A673 (cell line): Measurements from ENCODE around the gene CORO7. TPM values are rescaled to one million over a fixed set of nuclear protein-coding genes. Genes with fewer than 3 reads are reported as not detected.
A peak's percentile ranks its signal among the peaks of the same experiment; 100 is the strongest.

Experiments
- BruUV-seq: library from RNA; stranded (reverse); fragments of 400-500 nt; replicated peaks from 2 replicates; lab custom pipeline; 2021; lab: Mats Ljungman, UMichigan
- CTCF ChIA-PET: fragments of 300-600 bp; sonication (Branson Sonifier 250); formaldehyde crosslinking; loops from one replicate; lab custom pipeline; 2022; ENCODE audit warnings: antibody characterized with exemption; lab: Charles Lee
- POLR2A ChIA-PET: fragments of 300-600 bp; sonication (Branson Sonifier 250); formaldehyde crosslinking; loops from one replicate; lab custom pipeline; 2022; ENCODE audit warnings: antibody characterized with exemption; ENCODE audit not compliant: low non-redundant PET; lab: Charles Lee
- DNase-seq: peaks from one replicate; pipeline ENCODE4 v3.0.0-alpha.2; 2015; ENCODE audit warnings: low spot score
- H3K27ac ChIP-seq: fragments of 200-600 bp; sonication (generic); 2 replicates; pipeline ENCODE4 v1.5.1; 2016; ENCODE audit warnings: mixed run types, low read depth, mild to moderate bottlenecking, mixed read lengths, antibody characterized with exemption, low read length; ENCODE audit not compliant: poor library complexity, severe bottlenecking
- H3K27me3 ChIP-seq: fragments of 200-600 bp; sonication (generic); replicated peaks from 2 replicates; pipeline ENCODE4 v1.6.1; 2017; ENCODE audit warnings: mixed run types, low read depth, mild to moderate bottlenecking, mixed read lengths, antibody characterized with exemption, low read length; ENCODE audit not compliant: insufficient read depth, poor library complexity
- H3K36me3 ChIP-seq: fragments of 200-600 bp; sonication (generic); 2 replicates; pipeline ENCODE4 v1.6.1; 2016; ENCODE audit warnings: mixed run types, mild to moderate bottlenecking, mixed read lengths, antibody characterized with exemption, low read length; ENCODE audit not compliant: insufficient read depth, poor library complexity, severe bottlenecking
- H3K4me1 ChIP-seq: fragments of 200-600 bp; sonication (generic); 2 replicates; pipeline ENCODE4 v1.6.1; 2017; ENCODE audit warnings: mixed run types, mild to moderate bottlenecking, mixed read lengths, antibody characterized with exemption, low read length; ENCODE audit not compliant: insufficient read depth, poor library complexity, severe bottlenecking
- H3K4me3 ChIP-seq: fragments of 200-600 bp; sonication (generic); 2 replicates; pipeline ENCODE4 v1.5.1; 2016; ENCODE audit warnings: low read depth, mixed run types, mild to moderate bottlenecking, mixed read lengths, low read length; ENCODE audit not compliant: poor library complexity, severe bottlenecking
- H3K9me3 ChIP-seq: fragments of 200-600 bp; sonication (generic); 2 replicates; pipeline ENCODE4 v1.6.1; 2016; ENCODE audit warnings: mixed run types, low read depth, mild to moderate bottlenecking, mixed read lengths, antibody characterized with exemption, low read length; ENCODE audit not compliant: poor library complexity, severe bottlenecking
- CTCF ChIP-seq: fragments of 300-800, 200-600 bp; sonication (generic); conservative IDR thresholded peaks from 2 replicates; pipeline ENCODE4 v1.5.1; 2017; ENCODE audit warnings: low read depth, mild to moderate bottlenecking, antibody characterized with exemption, low read length, moderate library complexity, mixed read lengths
- EZH2 ChIP-seq: fragments of 200-600 bp; sonication (generic); IDR thresholded peaks from 2 replicates; pipeline ENCODE4 v1.6.1; 2017; ENCODE audit warnings: borderline replicate concordance, low read depth, mild to moderate bottlenecking, mixed read lengths, antibody characterized with exemption, low read length; ENCODE audit not compliant: poor library complexity, severe bottlenecking
- intact Hi-C: fragments of 100-400 bp; cut with micrococcal nuclease; formaldehyde crosslinking; loops from one replicate; pipeline ENCODE4 v1.10.0; 2022; ENCODE audit not compliant: unreplicated experiment
- total RNA-seq: library from RNA; stranded (reverse); gene quantifications from 2 replicates; pipeline ENCODE4 v1.2.3, GENCODE V29; 2021

Gene CORO7
- total RNA-seq, 1 experiment from 2014 or later = 24.4 TPM

DNA sequence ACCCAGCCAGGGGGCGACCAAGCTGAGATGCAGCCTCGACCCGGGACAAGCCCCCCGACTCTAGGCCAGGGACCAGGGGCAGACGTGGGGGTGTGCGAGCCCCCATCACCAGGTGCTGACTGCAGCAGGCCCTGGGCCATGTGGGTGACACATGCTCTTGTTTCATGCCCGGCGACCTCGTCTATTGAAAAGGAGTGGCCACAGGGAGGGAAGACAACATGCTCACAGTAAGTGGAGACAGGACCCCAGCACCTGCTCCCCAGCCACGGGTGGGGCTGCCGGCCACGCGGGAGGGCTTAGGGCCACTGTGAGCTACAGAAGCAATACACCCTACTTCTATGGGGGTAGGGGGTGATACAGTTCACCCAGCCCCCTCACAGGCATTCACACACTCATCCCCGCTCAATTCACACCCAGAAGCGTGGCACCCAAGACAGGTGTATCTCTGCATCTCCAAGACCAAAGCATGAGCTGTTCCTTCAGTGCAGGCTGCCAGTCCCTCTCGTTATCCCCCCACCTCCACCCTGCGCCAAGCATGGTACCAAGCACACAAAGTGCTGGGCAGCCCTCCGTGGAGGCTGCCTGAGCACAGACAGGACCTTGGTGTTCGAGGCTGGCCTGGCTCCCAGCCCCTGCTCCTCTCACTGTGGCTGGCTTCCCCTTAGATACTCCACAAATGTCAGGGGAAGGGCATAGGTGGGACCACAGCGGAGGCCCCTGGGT, 31.2 kb downstream of the CORO7 start:
- intact Hi-C loops = no loop called here
- peak overlapping the region; percentile 7 for H3K27ac ChIP-seq
- H3K27me3 ChIP-seq = no peaks in the 10 kb centered on the region
- ChIA-PET POLR2A (interaction anchor here (0.7 kb wide), 1 partner anchor 21 kb away, joined by 4 read pairs; no protein-coding TSS in a partner anchor), CTCF (no interaction called here)
- BruUV-seq = no TSS peak
- H3K4me3 ChIP-seq = no peak overlapping the region
- DNase-seq = no peak
- H3K9me3 ChIP-seq = no peaks in the 10 kb centered on the region
- TF ChIP-seq EZH2 = no peak
- TF ChIP-seq CTCF = no peak
- no peaks in the 10 kb centered on the region for H3K36me3 ChIP-seq
- H3K4me1 ChIP-seq = peaks cover 20% of the 10 kb centered on the region

DNA sequence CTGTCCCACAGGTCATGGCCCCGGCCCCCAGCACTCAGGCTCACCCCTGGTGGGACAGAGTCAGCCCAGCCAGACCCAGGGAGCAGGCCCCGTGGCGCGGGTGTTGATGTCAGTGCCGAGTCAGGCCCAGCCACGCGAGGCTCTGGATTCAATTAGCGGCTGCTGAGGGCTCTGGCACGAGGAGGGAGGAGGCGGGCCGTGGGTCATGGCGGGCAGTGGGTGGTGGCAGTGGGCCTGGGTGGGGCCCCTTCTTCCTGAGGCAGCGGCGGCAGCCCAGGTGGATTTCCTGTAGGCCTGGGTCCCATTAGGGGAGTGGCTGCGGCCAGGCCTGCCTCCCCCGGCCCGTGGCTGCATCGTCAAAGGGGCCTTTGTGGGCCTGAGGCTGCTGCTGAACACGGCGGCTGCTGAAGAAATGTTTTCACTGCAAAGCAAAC, 31.9 kb downstream of the CORO7 start:
- no TSS peak for BruUV-seq
- DNase-seq = no peak
- Histone ChIP-seq H3K27me3 (no peaks in the 10 kb centered on the region), H3K27ac (no peak overlapping the region), H3K4me1 (peaks cover 20% of the 10 kb centered on the region), H3K4me3 (no peak overlapping the region), H3K36me3 (no peaks in the 10 kb centered on the region), H3K9me3 (no peaks in the 10 kb centered on the region)
- intact Hi-C loops = no loop called here
- CTCF ChIA-PET = no interaction called here
- POLR2A ChIA-PET = no interaction called here
- TF ChIP-seq EZH2 (no peak), CTCF (no peak)

GRCh38 chr16:4383591-4384444, 32.6 kb downstream of the CORO7 start:
- Histone ChIP-seq H3K4me3 (no peak overlapping the region), H3K9me3 (no peaks in the 10 kb centered on the region), H3K36me3 (no peaks in the 10 kb centered on the region), H3K4me1 (peaks cover 15% of the 10 kb centered on the region), H3K27me3 (no peaks in the 10 kb centered on the region), H3K27ac (no peak overlapping the region)
- TF ChIP-seq CTCF = no peak
- no peak for TF ChIP-seq EZH2
- BruUV-seq = no TSS peak
- intact Hi-C loops = no loop called here
- ChIA-PET CTCF (no interaction called here), POLR2A (no interaction called here)
- no peak for DNase-seq
